Loucy (cell line): Measurements from ENCODE around the gene LFNG.

ENCODE experiments used
- EZH2phosphoT487 ChIP-seq: fragments of 200-600 bp; IDR thresholded peaks from 2 replicates; pipeline ENCODE4 v1.6.1; 2018; ENCODE audit warnings: antibody characterized with exemption, mild to moderate bottlenecking, moderate library complexity, borderline replicate concordance
- TF ChIP-seq, protein P1 (sequence below): fragments of 200-600 bp; sonication (generic); conservative IDR thresholded peaks from 2 replicates; pipeline ENCODE4 v1.5.1; 2014; ENCODE audit warnings: mild to moderate bottlenecking, antibody characterized with exemption, low read length

- TF ChIP-seq, protein P1, sequence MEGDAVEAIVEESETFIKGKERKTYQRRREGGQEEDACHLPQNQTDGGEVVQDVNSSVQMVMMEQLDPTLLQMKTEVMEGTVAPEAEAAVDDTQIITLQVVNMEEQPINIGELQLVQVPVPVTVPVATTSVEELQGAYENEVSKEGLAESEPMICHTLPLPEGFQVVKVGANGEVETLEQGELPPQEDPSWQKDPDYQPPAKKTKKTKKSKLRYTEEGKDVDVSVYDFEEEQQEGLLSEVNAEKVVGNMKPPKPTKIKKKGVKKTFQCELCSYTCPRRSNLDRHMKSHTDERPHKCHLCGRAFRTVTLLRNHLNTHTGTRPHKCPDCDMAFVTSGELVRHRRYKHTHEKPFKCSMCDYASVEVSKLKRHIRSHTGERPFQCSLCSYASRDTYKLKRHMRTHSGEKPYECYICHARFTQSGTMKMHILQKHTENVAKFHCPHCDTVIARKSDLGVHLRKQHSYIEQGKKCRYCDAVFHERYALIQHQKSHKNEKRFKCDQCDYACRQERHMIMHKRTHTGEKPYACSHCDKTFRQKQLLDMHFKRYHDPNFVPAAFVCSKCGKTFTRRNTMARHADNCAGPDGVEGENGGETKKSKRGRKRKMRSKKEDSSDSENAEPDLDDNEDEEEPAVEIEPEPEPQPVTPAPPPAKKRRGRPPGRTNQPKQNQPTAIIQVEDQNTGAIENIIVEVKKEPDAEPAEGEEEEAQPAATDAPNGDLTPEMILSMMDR: no peak
- TF ChIP-seq EZH2phosphoT487: no peak
Observed at GRCh38 chr7:2542916-2543871, 23.6 kb downstream of the LFNG start.
